SU-DHL-6 (cell line): Measurements from ENCODE around the gene FANK1.
"Not testable (repeated sequence)": the region's sequence is repeated elsewhere in the genome, so short reads cannot be mapped to it uniquely, and the experiment has no call there.

Experiments
- H2AFZ ChIP-seq: fragments of 200-600 bp; sonication (generic); 2 replicates; pipeline ENCODE4 v1.6.1; 2014; ENCODE audit warnings: low read depth, mild to moderate bottlenecking, moderate library complexity, mixed read lengths, antibody characterized with exemption, low read length; ENCODE audit not compliant: severe bottlenecking
- H3F3A ChIP-seq: fragments of 200-600 bp; shearing (Covaris generic); 2 replicates; pipeline ENCODE4 v1.6.0; 2016; ENCODE audit warnings: antibody characterized with exemption, mild to moderate bottlenecking; ENCODE audit not compliant: insufficient read depth
- H3K27ac ChIP-seq: fragments of 200-600 bp; sonication (generic); 2 replicates; pipeline ENCODE4 v1.5.1; 2016; ENCODE audit warnings: low read depth, mild to moderate bottlenecking, low read length, moderate library complexity, mixed read lengths
- H3K27me3 ChIP-seq: fragments of 200-600 bp; sonication (generic), shearing (Covaris generic); 2 replicates; pipeline ENCODE4 v1.6.0; 2014; ENCODE audit warnings: mild to moderate bottlenecking, low read length
- H3K36me3 ChIP-seq: fragments of 200-600 bp; sonication (generic); 2 replicates; pipeline ENCODE4 v1.6.1; 2014; ENCODE audit warnings: mild to moderate bottlenecking, low read length, mixed read lengths
- H3K4me2 ChIP-seq: fragments of 300-600, 200-600 bp; shearing (Covaris generic), sonication (generic); 2 replicates; pipeline ENCODE4 v1.6.0; 2014; ENCODE audit warnings: low read length, low read depth, mild to moderate bottlenecking; ENCODE audit not compliant: poor library complexity, severe bottlenecking
- H3K4me3 ChIP-seq: fragments of 200-600 bp; sonication (generic); 2 replicates; pipeline ENCODE4 v1.5.1; 2014; ENCODE audit warnings: antibody characterized with exemption, low read length, mild to moderate bottlenecking, mixed read lengths; ENCODE audit not compliant: insufficient read depth, poor library complexity, severe bottlenecking
- H3K79me2 ChIP-seq: fragments of 200-600 bp; sonication (generic); 2 replicates; pipeline ENCODE4 v1.6.1; 2014; ENCODE audit warnings: mild to moderate bottlenecking, low read length, moderate library complexity; ENCODE audit not compliant: insufficient read depth
- H3K9ac ChIP-seq: fragments of 200-600 bp; sonication (generic); 2 replicates; pipeline ENCODE4 v1.7.0; 2014; ENCODE audit warnings: mild to moderate bottlenecking, low read length
- H3K9me2 ChIP-seq: fragments of 200-600 bp; sonication (generic); replicated peaks from 2 replicates; pipeline ENCODE4 v1.6.1; 2014; ENCODE audit warnings: low read length; ENCODE audit not compliant: insufficient read depth
- H3K9me3 ChIP-seq: fragments of 200-600 bp; sonication (generic); 2 replicates; pipeline ENCODE4 v1.6.1; 2014; ENCODE audit warnings: low read length, mixed read lengths; ENCODE audit not compliant: insufficient read depth
- H4K20me1 ChIP-seq: fragments of 200-600 bp; sonication (generic); 2 replicates; pipeline ENCODE4 v1.6.1; 2014; ENCODE audit warnings: low read depth, mild to moderate bottlenecking, antibody characterized with exemption, low read length, moderate library complexity, mixed read lengths
- CTCF ChIP-seq: fragments of 200-600 bp; sonication (generic); IDR thresholded peaks from one replicate; pipeline ENCODE4 v1.5.1; 2017; ENCODE audit warnings: antibody characterized with exemption, mild to moderate bottlenecking, low read length, moderate library complexity; ENCODE audit not compliant: insufficient read depth, poor library complexity, severe bottlenecking
- EZH2phosphoT487 ChIP-seq: fragments of 200-600 bp; sonication (generic), shearing (Covaris generic); conservative IDR thresholded peaks from 2 replicates; pipeline ENCODE4 v1.6.1; 2018; ENCODE audit warnings: mild to moderate bottlenecking, antibody characterized with exemption, low read length, moderate library complexity, mixed read lengths

Gene FANK1

GRCh38 chr10:125896088-125896934 lies at the start of gene FANK1:
Gene FANK1, plus strand, starts transcription at chr10:125896564. Its CDS starts 79 bp downstream, at chr10:125896643.
- Histone ChIP-seq H3K9ac (peak within 1 kb of the TSS; percentile 44), H2AFZ (peak within 1 kb of the TSS; percentile 74), H3K4me2 (peak within 1 kb of the TSS; percentile 52), H3K4me3 (peak within 1 kb of the TSS; percentile 50)
- not testable (repeated sequence) for H3K36me3 ChIP-seq, H3K9me3 ChIP-seq, H3K27me3 ChIP-seq, H4K20me1 ChIP-seq, H3K27ac ChIP-seq, H3K9me2 ChIP-seq, H3K79me2 ChIP-seq, H3F3A ChIP-seq

GRCh38 chr10:125846894-125847293 lies 49.5 kb upstream of the FANK1 start:
- Histone ChIP-seq H3K27ac (no peak overlapping the region), H3K4me2 (no peak overlapping the region), H3K79me2 (no peaks in the 10 kb centered on the region), H3K9me3 (no peaks in the 10 kb centered on the region), H3F3A (no peaks in the 10 kb centered on the region), H3K4me3 (no peak overlapping the region), H3K9ac (no peak overlapping the region), H3K9me2 (no peaks in the 10 kb centered on the region), H2AFZ (no peak overlapping the region), H3K27me3 (no peaks in the 10 kb centered on the region), H4K20me1 (no peaks in the 10 kb centered on the region), H3K36me3 (no peaks in the 10 kb centered on the region)
- TF ChIP-seq CTCF: no peak

GRCh38 chr10:125848371-125848770 lies 48.0 kb upstream of the FANK1 start:
- no peaks in the 10 kb centered on the region for H3F3A ChIP-seq
- H3K27ac ChIP-seq: no peak overlapping the region
- no peaks in the 10 kb centered on the region for H3K79me2 ChIP-seq
- H3K9me2 ChIP-seq: no peaks in the 10 kb centered on the region
- TF ChIP-seq CTCF: no peak
- H3K9ac ChIP-seq: no peak overlapping the region
- no peak overlapping the region for H3K4me2 ChIP-seq
- no peak overlapping the region for H2AFZ ChIP-seq
- no peaks in the 10 kb centered on the region for H4K20me1 ChIP-seq
- H3K27me3 ChIP-seq: no peaks in the 10 kb centered on the region
- H3K36me3 ChIP-seq: no peaks in the 10 kb centered on the region
- no peaks in the 10 kb centered on the region for H3K9me3 ChIP-seq
- H3K4me3 ChIP-seq: no peak overlapping the region

GRCh38 chr10:125848857-125849256 lies 47.5 kb upstream of the FANK1 start:
- Histone ChIP-seq H3K4me3 (no peak overlapping the region), H2AFZ (no peak overlapping the region), H3K9me2 (no peaks in the 10 kb centered on the region), H3K4me2 (no peak overlapping the region), H3K27ac (no peak overlapping the region), H3K79me2 (no peaks in the 10 kb centered on the region), H3K27me3 (no peaks in the 10 kb centered on the region), H4K20me1 (no peaks in the 10 kb centered on the region), H3K9ac (no peak overlapping the region), H3K9me3 (no peaks in the 10 kb centered on the region), H3F3A (no peaks in the 10 kb centered on the region), H3K36me3 (no peaks in the 10 kb centered on the region)
- TF ChIP-seq CTCF: no peak
- no peak for TF ChIP-seq EZH2phosphoT487
